ENCODE results near the gene RARS2.

GRCh38 chr6:87518453-87518852 is 71.3 kb downstream of the RARS2 start:
- TF ChIP-seq CTCF (IDR thresholded peaks at IDR 0.05), result no peak
- no peak for TF ChIP-seq POLR2A (IDR thresholded peaks at IDR 0.05)
